Mucosa of descending colon (tissue), 3 donors: ENCODE measurements around the gene DAP. TPM values are rescaled to one million over a fixed set of nuclear protein-coding genes. Genes with fewer than 3 reads are reported as not detected.

Experiments
- ATAC-seq: fragments of 200-7000 bp; cut with Tn5 transposase; one replicate; pipeline ENCODE4 v1.9.1; 2020; ENCODE audit warnings: mild to moderate bottlenecking, moderate library complexity
- DNase-seq, 3 donors: peaks; one replicate each; pipeline ENCODE4 v3.0.0-alpha.2; 2020
- H3K36me3 ChIP-seq: fragments of 200-600 bp; one replicate; pipeline ENCODE4 v1.8.0; 2021; ENCODE audit warnings: low read depth, mild to moderate bottlenecking
- H3K4me1 ChIP-seq: fragments of 200-600 bp; one replicate; pipeline ENCODE4 v1.8.0; 2021; ENCODE audit warnings: low read depth, mild to moderate bottlenecking
- H3K4me3 ChIP-seq: fragments of 200-600 bp; one replicate; pipeline ENCODE4 v1.8.0; 2021; ENCODE audit warnings: mild to moderate bottlenecking
- H3K9me3 ChIP-seq: fragments of 200-600 bp; one replicate; pipeline ENCODE4 v1.8.0; 2021; ENCODE audit warnings: mild to moderate bottlenecking
- intact Hi-C, 2 donors: fragments of 100-400 bp; cut with DNase I in 1 of 2; cut with micrococcal nuclease in 1 of 2; formaldehyde crosslinking; loops; one replicate each; pipeline versions ENCODE4 v1.11.0 to v1.11.1; 2022; cut with DNase I, micrococcal nuclease
- total RNA-seq, 3 donors: library from RNA; stranded (reverse); fragmentation: NEBNext Ultra II Directional in 2 of 3; extraction: Animal tissue kit (Norgen Biotek cat#: 25700) in 2 of 3; gene quantifications; one replicate each; pipeline versions ENCODE4 v1.2.1 to v1.2.4, GENCODE V29; 2021 to 2023
- TF ChIP-seq, protein P1 (sequence below): fragments of 200-600 bp; IDR thresholded peaks from one replicate; pipeline ENCODE4 v1.8.0; 2022; ENCODE audit warnings: antibody characterized with exemption, mild to moderate bottlenecking
- donor health status: DM: no; HTN: no; CAD: no; lungs with moderate emphysema.
- donor health status: DM: no; HTN: no; CAD: no.
- donor health status: DM: no; HTN: yes; CAD: no.

Gene DAP
- total RNA-seq, 3 donors from 2014 or later: 63.7 to 125 (median 109) TPM

DNA sequence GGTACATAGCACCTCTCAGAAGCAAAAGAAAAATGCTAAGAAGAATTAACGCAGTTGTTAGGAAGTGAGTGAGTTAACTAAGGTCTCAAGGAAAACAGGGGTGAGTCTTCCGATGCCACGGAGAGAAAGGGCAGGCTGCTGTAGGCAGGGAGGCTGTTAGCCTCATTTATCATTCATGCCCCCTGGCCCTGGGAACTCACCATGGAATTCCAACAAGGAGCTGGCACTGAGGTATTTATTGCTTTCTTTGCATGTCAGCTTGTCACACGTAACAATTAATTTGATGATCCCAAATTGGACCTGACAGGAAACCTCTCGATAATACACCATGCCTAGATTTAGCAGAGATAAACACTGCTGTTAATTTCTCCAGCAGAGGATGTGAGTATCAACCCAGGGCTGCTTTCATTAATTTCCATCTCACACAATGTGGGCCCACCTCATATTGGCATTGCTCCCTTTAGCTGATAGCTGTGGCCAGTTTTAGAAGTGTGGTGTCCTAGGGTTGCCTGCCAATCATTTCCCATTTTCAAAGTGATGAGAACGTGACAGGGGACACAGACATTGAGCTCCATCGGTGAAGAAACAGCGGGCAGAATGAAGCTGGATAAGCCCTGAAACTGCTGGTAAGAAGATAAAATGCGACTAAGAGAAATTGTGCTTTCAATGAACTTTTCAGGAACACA lies 45.3 kb downstream of the DAP start:
- Histone ChIP-seq H3K4me3 (no peak overlapping the region), H3K36me3 (no peaks in the 10 kb centered on the region), H3K4me1 (no peaks in the 10 kb centered on the region), H3K9me3 (no peaks in the 10 kb centered on the region)
- TF ChIP-seq, protein P1, sequence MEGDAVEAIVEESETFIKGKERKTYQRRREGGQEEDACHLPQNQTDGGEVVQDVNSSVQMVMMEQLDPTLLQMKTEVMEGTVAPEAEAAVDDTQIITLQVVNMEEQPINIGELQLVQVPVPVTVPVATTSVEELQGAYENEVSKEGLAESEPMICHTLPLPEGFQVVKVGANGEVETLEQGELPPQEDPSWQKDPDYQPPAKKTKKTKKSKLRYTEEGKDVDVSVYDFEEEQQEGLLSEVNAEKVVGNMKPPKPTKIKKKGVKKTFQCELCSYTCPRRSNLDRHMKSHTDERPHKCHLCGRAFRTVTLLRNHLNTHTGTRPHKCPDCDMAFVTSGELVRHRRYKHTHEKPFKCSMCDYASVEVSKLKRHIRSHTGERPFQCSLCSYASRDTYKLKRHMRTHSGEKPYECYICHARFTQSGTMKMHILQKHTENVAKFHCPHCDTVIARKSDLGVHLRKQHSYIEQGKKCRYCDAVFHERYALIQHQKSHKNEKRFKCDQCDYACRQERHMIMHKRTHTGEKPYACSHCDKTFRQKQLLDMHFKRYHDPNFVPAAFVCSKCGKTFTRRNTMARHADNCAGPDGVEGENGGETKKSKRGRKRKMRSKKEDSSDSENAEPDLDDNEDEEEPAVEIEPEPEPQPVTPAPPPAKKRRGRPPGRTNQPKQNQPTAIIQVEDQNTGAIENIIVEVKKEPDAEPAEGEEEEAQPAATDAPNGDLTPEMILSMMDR: no peak
- ATAC-seq (no peak), DNase-seq (no peak)
- intact Hi-C loops: no loop called here

DNA sequence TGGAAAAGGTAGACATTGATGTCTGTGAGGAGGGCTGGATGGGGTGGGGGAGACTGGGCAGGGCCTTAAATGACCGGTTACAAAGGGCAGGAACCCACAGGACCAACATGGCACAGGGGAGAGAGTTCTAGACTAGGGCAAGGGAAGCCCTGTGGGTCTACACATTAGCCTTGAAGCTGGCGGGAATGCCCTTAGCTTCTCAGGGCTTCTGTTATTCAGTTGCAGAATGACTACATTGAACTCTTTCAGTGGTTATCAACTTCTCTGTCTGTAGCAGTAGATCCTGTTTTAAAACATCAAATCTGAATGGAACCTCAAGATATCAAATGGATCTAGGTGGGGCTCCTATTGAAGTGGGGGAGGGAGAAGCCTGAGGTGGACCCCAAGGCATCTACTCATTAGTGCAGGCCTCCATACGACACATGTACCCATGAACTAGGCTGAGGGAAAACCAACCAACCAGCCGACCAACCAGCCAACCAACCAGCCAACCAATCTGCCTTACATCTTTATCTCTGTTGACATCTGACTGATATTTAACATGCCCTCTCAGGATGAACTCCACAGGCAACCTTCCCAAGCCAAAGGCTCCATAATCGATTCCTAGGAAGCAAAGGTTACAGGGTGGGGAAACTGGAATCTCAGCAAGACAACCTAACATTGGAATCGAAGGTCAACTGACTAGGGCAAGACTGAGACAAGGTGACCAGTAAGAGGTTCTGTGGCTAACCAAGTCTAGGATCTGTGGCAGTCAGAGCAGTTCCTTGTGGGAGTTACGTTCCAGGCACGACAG lies 48.3 kb downstream of the DAP start:
- ATAC-seq (no peak), DNase-seq (no peak)
- no peaks in the 10 kb centered on the region for H3K36me3 ChIP-seq
- H3K4me3 ChIP-seq: no peak overlapping the region
- intact Hi-C loops: no loop called here
- TF ChIP-seq, protein P1: no peak
- H3K4me1 ChIP-seq: no peaks in the 10 kb centered on the region
- no peaks in the 10 kb centered on the region for H3K9me3 ChIP-seq

DNA sequence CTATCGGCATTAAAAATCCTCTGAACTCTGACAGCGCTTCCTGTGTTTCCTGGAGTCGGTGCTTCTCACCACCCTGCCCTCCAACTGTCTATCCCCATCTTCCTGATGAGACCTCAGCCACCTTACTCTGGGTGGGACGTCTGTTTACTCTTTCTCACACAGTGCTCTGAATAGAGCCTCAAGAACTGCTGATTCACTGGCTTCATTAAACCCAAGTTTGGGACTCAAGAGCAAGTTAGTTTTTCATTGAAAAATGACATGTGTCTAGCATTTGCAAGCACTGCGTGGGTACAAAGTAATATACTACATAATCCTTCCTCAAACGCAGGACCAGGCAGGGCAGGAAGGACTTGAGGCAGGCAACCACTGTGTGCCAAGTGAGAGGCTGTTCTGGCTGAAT lies 49.5 kb downstream of the DAP start:
- intact Hi-C loops: no loop called here
- Histone ChIP-seq H3K36me3 (no peaks in the 10 kb centered on the region), H3K4me3 (no peak overlapping the region), H3K9me3 (no peaks in the 10 kb centered on the region), H3K4me1 (no peaks in the 10 kb centered on the region)
- no peak for ATAC-seq
- DNase-seq: no peak
- TF ChIP-seq, protein P1: no peak

DNA sequence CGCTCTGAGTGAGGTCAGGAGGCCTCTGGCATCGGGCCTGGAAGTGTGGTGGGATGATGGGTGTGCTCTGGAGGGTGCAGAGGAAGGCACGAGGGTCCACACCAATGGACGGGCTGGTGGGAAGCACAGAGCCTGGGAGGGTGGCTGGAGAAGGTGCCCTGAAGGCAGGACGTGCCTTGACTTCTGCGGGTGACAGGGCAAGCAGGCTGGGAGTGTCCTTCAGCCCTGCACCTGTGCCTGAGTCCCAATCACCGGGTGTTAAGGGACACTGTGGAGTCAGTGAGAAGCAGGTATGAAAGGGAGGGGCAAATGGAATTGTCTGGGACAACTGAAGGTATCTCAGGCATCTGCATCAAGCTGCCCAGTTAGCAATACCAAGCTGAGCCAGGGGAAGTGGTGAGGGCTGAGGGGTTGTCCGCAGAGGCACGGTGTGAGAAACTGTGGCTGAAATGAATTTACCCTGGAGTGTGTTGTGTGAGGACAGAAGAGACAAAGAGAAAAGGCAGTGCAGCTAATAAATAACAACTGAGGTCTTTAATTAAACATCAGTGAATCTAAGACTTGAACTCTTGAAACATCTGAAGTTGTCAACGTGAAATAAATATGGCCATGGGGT lies 50.4 kb downstream of the DAP start:
- Histone ChIP-seq H3K4me1 (no peaks in the 10 kb centered on the region), H3K36me3 (no peaks in the 10 kb centered on the region), H3K4me3 (no peak overlapping the region), H3K9me3 (no peaks in the 10 kb centered on the region)
- intact Hi-C loops: no loop called here
- DNase-seq: no peak
- TF ChIP-seq, protein P1: no peak
- no peak for ATAC-seq

DNA sequence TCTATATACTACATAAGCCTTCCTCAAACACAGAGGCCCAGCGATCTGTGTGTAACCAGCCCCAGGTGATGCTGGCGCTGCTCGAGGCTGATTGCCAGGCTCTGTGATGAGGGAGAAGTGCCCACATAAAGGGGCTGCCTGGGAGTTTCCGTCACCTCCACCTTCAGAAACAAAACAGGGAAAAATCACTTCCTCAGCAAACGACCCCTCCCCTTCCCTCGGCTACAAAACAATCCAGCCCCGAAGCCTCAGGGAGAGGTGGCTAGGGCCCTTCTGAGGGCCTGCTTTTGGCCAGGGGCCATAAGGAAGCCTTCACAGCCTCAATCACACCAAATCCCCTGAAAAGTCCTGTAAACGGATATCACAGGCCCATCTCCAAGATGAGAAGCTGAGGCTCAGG lies 51.1 kb downstream of the DAP start:
- Histone ChIP-seq H3K4me3 (no peak overlapping the region), H3K9me3 (no peaks in the 10 kb centered on the region), H3K4me1 (no peaks in the 10 kb centered on the region), H3K36me3 (no peaks in the 10 kb centered on the region)
- DNase-seq (no peak), ATAC-seq (no peak)
- intact Hi-C loops: no loop called here
- TF ChIP-seq, protein P1: no peak
